AG09309 (cell line): ENCODE data around the gene SLIT3.
"Not testable (repeated sequence)": the region's sequence is repeated elsewhere in the genome, so short reads cannot be mapped to it uniquely, and the experiment has no call there.

Source experiments
- DNase-seq: peaks from one replicate; pipeline ENCODE4 v3.0.0-alpha.2; 2010; ENCODE audit warnings: low read depth
- H3K4me3 ChIP-seq: 2 replicates; pipeline ENCODE4 v1.5.1; 2011; ENCODE audit warnings: mild to moderate bottlenecking, low read depth, low read length, moderate library complexity; ENCODE audit not compliant: control insufficient read depth
- TF ChIP-seq, protein P1 (sequence below): IDR thresholded peaks from 2 replicates; pipeline ENCODE4 v1.5.1; 2011; ENCODE audit warnings: mild to moderate bottlenecking, low read depth, low read length, inconsistent platforms; ENCODE audit not compliant: insufficient read depth, control insufficient read depth; ENCODE audit errors: missing control alignments

The SLIT3 gene

GRCh38 chr5:169142264-169142970, 158.5 kb downstream of the SLIT3 start:
- TF ChIP-seq, protein P1, sequence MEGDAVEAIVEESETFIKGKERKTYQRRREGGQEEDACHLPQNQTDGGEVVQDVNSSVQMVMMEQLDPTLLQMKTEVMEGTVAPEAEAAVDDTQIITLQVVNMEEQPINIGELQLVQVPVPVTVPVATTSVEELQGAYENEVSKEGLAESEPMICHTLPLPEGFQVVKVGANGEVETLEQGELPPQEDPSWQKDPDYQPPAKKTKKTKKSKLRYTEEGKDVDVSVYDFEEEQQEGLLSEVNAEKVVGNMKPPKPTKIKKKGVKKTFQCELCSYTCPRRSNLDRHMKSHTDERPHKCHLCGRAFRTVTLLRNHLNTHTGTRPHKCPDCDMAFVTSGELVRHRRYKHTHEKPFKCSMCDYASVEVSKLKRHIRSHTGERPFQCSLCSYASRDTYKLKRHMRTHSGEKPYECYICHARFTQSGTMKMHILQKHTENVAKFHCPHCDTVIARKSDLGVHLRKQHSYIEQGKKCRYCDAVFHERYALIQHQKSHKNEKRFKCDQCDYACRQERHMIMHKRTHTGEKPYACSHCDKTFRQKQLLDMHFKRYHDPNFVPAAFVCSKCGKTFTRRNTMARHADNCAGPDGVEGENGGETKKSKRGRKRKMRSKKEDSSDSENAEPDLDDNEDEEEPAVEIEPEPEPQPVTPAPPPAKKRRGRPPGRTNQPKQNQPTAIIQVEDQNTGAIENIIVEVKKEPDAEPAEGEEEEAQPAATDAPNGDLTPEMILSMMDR: no peak
- H3K4me3 ChIP-seq: no peak overlapping the region
- DNase-seq: no peak

GRCh38 chr5:169140215-169140614, 160.7 kb downstream of the SLIT3 start:
- not testable (repeated sequence) for H3K4me3 ChIP-seq

GRCh38 chr5:169139480-169140050, 161.4 kb downstream of the SLIT3 start:
- TF ChIP-seq, protein P1: no peak
- H3K4me3 ChIP-seq: no peak overlapping the region
- no peak for DNase-seq

More at GRCh38 chr5:169140215-169140614, 160.7 kb downstream of the SLIT3 start:
- not testable (repeated sequence) for DNase-seq

DNA sequence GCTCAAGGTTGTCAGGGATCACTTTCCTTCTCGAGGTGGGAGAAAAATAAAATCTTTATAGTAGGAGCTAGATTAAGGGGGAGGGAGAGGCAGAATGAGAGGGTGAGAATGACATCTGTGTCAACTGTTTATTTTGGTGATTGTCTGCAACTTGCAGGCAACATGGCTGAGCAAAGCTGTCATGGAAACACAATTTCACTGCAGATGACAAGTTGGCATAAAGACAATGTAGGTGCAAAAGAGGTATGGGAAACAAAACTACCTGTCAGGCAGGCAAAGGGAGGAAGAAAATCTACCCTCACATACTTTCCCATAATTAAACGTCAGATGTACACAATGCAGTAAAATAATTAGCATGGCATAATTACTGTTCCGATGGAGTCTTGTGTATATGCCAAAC, 167.4 kb downstream of the SLIT3 start:
- TF ChIP-seq, protein P1: no peak
- DNase-seq: no peak
- H3K4me3 ChIP-seq: no peak overlapping the region

DNA sequence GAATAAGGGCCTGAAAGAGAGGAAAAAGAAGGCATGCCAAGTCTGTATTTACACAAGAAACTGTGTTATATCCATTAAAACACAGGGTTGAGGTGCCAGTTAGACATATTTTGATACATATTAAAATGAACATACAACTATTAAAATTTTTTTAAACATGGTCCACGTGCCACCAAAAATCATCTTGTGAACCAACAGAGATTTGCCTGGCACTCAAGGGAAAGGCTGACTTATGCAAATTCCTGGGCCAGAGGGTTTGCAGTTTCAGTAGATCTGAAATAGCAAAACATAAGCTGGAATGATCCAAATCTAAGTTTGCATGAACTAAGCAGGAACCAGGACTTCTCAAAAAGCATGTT, 168.7 kb downstream of the SLIT3 start:
- DNase-seq: no peak
- TF ChIP-seq, protein P1: no peak
- no peak overlapping the region for H3K4me3 ChIP-seq

- TF ChIP-seq, protein P1: no peak
- DNase-seq: no peak
- no peak overlapping the region for H3K4me3 ChIP-seq
Measured at GRCh38 chr5:169131616-169132301, 169.2 kb downstream of the SLIT3 start.

DNA sequence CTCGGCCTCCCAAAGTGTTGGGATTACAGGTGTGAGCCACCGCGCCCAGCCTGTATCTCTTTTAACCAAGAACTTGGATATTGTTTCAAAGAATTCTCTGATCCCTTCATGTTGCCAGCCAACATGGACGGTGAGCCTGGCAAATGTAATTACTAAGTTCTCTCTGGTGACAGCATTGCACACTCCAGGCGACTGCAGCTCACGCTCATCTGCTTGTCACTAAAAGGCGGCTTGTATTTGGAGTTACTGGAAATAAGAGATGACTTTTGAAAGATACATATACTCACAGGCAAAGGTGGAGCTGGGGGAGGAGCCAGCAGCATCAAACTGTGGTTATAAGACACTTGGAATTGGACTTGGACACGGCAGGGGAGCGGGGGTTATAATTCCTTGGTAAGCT, 172.3 kb downstream of the SLIT3 start:
- DNase-seq: no peak
- TF ChIP-seq, protein P1: no peak

More for the DNA sequence above, 172.3 kb downstream of the SLIT3 start:
- no peak overlapping the region for H3K4me3 ChIP-seq
